ENCODE data around the gene MAG.

The MAG gene

DNA sequence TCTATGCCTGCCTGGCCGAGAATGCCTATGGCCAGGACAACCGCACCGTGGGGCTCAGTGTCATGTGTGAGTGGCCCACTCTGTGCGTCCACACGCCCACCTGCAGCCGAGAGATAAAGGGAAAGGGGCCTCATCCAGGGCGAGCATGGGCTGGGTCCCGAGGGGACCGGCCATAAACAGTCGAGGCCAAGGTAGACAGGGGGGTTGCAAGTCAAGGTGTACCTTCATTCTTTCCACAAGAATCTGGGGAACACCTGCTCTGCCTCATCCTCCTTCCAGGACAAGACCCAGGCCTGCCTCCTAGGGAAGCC lies 8.3 kb downstream of the MAG start:
- DNase-seq = no peak

DNA sequence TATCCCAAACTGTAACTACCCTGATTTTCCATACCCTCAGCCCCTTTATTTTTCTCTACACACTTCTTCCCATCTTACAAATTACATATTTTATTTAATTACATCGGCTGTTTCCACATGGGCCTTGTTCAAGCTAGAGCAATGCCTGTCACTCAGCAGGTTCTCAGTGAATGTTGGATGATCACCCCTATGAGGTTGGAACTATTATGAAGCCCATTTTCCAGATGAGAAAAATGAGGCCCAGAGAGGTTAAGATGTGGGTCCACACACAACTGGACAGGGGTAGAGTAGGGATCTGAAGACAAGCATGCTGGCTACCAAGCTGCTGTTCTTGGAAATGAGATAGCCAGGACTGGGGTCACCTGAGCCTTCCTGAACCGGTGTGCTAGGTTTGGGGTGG lies 10.0 kb downstream of the MAG start:
- DNase-seq = no peak

DNA sequence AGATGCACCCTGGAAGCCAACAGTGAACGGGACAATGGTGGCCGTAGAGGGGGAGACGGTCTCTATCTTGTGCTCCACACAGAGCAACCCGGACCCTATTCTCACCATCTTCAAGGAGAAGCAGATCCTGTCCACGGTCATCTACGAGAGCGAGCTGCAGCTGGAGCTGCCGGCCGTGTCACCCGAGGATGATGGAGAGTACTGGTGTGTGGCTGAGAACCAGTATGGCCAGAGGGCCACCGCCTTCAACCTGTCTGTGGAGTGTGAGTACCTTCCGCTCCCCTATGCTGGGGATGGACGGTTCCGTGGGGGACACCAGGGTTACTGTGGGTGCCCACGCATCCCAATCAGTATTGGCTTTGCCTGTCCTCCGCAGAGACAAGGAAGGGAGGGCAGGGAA lies 10.5 kb downstream of the MAG start:
- DNase-seq = no peak

DNA sequence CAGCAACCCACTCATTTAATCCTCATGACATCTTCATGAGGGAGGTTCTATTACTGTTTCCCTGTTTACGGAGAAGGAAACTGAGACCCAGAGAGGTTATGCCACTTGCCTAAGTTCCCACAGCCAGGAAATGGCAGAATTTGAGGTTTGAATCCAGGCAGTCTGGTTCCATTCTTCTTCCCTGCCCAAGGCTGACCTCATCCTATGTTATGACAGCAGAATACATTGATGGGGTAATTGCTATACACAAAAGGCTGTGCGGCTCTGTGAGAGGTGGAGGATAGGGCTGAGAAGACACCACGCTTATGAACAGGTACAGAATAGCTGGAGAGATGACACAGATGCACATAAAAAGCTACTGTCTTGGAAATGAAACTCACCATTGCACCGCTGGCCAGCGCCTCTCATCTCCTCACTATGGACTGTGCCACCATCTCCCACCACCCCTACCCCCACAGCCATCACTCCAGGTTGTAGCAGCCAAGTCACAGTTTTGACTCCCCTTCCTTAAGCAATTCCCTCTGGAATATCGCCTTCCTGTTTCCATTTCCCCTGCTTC lies 11.5 kb downstream of the MAG start:
- no peak for DNase-seq

DNA sequence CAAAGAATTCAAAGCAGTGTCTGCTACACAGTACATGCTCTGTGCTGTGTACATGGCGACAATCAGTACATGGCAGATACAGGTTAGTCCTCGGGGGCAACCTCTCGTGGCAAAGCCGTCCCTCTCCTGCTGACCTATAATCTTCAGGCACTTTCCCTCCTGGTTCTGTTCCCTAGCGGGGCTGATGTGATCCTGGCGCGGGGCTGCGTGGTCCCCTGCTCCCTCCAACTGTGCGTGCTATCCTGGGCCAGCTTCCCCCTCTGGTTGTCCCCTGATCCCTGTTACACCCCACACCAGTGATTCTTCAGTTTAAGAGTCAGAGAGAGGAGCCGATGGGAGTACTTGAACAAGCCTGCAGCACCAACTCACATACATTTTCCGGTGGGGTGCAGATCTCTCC lies 12.1 kb downstream of the MAG start:
- no peak for DNase-seq

DNA sequence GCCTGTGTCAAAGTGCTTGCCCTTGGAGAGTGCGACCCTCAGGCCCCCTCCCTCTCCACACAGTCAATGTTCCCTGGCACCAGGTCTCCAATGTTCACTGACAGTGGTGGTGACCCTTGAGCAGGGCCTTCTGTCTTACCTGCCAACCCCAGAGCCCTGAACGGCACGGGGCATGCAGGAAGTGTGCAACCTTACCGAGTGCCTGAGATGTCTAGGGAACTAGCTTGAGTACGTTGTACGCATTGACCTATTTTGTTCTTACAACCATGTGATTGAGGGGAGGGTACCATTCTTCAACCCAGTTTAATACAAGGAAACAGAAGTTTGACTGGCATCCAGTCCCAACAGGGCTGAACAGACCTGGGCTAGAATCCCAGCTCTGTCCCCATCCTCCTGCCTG lies 13.2 kb downstream of the MAG start:
- no peak for DNase-seq

DNA sequence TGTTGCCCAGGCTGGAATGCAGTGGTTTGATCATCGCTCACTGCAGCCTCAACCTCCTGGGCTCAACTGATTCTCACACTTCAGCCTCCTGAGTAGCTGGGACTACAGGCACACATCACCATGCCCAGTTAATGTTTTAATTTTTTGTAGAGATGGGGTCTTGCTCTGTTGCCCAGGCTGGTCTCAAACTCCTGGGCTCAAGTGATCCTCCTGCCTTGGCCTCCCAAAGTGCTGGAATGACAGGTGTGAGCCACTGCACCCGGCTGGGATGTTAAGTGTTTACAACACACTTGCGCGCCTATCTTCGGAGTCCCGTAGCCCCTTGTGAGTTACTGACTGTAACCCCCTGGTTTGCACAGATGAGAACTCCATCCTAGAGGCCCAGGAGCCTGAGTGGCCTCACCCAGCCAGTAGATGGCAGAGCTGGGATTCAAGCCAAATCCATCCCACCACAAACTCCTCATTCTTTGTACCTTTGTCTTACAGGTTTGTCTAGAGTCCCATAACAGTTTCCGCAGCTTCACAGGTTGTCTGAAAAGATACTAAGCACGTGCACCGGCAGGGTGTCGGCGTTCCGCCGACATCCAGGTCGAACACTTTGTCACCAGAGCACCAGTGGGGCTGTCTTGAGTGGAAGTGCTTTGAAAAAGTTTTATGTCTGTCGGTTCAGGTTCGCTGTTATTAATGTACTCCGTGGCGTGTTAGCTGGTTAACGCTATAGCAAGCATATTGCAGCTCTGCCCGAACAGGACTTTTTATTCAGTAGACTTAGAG lies 14.7 kb downstream of the MAG start:
- DNase-seq = no peak

DNA sequence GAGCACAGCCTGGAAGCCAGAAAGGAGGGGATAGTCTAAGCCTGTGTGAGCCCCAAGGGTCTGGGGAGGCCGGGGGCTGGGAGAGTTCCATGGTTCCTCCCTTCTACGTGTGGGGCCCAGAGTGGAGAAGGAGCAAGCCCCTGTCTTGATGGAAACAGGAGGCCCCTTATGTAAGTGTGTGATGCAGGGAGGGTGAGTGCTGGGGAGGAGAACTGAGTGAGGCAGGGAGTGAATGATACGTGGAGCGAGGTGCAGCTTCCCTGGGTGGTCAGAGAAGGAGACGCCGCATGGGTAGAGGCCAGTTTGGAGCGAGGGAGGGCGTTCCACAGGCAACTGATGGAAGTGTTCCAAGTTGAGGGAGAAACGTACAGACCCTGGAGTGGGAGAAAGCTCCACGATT lies 16.0 kb downstream of the MAG start:
- DNase-seq = no peak

DNA sequence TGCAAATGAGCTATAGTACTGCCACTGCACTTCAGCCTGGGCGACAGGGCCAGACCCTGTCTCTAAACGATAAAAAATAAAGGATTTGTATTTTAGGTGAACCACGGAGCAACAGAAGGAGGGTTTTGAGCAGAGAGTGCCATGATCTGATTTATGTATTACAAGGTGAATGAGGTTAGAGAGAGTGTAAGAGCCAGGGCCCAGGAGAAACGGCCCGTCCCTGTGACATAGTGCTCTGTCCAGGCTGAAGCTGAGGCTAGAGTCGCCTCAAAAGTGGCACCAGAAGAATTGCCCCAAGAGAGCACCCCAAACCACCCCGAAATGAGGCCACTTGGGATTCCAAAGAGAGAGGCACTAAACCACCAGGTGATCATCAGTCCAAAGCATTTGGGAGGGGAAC lies 16.9 kb downstream of the MAG start:
- no peak for DNase-seq

DNA sequence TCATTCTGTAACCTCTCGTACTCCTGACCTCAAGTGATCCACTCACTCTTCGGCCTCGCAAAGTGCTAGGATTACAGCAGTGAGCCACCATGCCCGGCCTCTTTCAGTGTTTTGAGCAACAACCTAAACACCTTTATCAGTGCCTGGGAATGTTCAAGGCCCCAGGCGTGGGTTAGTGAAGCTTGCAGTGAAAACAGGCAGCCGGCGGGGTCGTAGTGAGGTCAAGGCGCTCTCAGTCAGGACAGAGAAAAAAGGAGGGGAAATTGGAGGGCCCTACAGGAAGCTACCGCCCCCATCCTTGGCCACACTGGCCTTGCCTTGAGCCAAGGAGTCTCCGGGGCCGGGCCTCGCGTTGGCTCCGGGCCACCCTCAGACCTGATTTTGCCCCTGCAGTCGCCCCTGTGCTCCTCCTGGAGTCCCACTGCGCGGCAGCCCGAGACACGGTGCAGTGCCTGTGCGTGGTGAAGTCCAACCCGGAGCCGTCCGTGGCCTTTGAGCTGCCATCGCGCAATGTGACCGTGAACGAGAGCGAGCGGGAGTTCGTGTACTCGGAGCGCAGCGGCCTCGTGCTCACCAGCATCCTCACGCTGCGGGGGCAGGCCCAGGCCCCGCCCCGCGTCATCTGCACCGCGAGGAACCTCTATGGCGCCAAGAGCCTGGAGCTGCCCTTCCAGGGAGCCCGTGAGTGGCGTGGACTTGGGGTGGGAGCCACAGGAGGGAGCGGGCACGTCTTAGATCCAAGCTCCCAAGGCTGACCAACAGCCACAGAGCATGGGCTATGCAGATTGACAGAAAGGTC lies 17.7 kb downstream of the MAG start:
- no peak for DNase-seq

DNA sequence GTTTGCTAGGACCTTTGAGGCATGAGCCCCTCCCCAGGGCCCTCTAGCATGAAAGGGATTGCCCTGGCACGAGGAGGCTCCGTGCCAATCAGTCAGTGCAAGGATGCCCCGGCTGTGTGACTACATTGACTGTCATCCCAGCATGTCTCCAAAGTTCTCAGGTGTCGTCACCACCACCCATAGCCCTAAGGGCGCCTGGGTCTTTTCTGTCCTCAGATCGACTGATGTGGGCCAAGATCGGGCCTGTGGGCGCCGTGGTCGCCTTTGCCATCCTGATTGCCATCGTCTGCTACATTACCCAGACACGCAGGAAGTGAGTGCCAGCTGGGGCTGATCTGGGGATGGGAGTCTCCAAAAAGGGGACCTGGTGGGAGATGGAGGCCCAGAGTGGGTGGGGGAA lies 18.4 kb downstream of the MAG start:
- DNase-seq = no peak

DNA sequence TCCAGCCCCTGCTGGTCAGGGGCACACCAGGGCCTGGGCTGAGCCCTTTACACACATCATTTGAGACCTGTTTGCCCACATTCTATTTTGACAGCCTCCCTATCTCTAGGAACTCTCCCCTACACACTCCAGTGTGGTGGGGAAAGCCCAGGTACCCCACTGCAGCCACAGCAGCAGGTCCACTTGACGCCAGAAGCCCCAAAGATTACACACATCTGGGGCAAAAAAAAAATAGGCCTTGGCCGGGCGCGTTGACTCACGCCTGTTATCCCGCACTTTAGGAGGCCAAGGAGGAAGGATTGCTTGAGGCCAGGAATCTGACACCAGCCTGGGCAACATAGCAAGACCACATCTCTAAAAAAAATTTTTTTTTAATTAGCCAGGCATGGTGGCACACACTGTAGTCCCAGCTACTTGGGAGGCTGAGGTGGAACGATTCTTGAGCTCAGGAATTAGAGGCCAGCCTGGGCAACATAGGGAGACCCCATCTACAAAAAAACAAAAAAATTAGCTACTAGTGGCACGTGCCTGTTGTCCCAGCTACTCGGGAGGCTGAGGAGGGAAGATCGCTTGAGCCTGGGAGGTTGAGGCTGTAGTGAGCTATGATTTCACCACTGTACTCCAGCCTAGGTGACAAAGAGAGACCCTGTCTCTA lies 19.0 kb downstream of the MAG start:
- DNase-seq = no peak

DNA sequence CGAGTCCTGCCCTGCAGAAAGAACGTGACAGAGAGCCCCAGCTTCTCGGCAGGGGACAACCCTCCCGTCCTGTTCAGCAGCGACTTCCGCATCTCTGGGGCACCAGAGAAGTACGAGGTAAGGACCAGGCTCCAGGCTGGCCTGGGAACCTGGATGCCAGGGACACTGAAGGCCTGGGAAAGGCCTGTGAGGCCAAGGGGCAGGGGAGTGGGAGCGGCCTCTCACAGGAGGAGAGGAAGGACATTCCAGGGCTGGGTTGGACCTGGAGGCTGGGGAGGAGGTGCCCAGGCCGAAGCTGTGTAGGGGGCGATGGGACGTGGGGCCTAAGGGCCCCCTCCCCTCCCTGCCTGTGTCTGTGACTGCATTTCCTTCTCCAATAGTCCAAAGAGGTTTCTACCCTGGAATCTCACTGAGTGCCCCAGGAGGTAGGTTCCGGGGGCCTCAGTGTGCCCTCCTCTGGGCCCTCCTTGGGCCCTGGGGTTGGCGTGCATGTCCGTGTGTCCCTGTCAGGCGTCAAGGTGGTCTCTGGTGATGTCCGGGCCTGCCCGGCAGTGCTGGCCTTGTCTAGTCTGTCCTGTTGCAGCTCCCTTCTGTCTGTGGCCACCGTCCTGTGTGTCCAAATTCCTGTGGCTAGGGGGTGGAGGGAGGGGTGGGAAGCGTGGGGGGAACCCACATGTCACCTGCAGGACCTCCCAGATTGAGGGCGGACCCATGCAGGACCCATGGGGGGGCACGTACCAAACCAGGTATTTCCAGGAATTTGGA lies 20.1 kb downstream of the MAG start:
- DNase-seq = no peak

DNA sequence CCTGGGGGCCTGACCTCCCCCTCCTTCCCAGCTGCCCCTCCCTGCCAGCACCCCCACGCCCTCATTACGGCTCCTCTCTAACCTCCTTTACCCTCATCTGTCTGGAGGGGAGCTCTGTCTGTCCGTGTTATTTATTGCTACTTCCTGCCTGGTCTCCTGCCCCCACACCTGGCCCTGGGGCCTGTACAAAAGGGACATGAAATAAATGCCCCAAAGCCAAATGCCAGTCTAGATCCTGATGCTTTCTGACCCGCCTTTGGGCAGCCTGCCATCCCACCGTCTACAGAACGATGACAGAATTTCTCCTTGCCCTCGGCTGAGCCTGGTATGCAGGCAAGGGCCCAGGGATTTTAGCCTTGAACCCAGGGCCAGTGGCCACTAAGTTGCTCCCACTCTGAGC lies 21.6 kb downstream of the MAG start:
- DNase-seq = no peak

DNA sequence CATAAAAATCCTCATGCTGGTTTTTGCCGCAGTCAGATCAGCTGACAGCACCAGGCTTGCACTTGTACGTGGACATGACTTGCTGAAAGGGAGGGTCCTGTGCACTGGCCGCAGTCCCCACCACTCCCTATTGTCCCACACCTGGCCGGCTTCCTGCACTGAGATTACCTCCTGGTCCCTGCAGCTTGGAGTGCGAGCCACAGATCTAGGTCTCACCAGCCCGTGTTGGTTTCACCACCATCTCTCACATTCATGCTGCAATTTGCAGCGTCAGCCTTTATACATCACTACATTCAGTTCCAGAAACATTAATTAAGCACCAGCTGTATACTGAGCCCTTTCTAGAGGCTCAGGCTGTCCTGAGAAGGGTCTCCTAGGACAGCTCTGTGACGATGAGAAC lies 22.1 kb downstream of the MAG start:
- DNase-seq = no peak

DNA sequence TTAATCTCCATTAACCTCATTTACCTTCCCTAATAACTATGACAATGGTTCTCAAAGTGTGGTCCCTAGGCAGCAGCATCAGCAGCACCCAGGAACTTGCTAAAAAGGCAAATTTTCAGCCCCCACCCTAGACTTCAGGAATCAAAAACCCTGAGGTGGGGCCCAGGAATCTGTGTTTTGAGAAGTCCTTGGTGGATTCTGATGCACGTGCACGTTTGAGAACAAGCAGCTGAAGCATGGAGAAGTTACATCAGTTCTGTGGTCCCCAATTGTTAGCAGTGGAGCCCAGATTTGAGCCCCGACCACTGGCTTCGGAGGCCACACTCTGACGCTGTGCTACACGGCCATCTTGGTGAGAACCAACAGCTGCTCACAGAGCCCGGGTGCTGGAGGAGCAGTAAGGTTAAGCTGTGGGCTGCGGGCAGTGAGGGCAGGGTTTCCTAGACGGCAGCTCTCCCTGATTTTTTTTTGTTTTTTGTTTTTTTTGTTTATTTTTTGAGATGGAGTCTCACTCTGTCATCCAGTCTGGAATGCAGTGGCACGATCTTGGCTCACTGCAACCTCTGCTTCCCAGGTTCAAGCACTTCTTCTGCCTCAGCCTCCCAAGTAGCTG lies 23.0 kb downstream of the MAG start:
- no peak for DNase-seq

DNA sequence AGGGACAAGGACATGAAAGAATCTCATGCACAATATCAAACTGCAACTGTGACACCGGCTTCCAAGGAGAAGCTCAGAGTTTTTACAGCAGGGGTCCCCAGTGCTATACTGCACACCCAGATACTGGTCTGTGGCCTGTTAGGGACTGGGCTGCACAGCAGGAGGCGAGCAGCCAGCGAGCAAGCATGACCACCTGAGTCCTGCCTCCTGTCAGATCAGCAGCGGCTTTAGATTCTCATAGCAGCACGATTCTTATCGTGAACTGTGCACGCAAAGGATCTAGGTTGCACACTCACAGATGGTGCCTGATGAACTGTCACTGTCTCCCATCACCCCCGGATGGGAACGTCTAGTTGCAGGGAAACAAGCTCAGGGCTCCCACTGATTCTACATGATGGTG lies 23.9 kb downstream of the MAG start:
- DNase-seq = no peak

DNA sequence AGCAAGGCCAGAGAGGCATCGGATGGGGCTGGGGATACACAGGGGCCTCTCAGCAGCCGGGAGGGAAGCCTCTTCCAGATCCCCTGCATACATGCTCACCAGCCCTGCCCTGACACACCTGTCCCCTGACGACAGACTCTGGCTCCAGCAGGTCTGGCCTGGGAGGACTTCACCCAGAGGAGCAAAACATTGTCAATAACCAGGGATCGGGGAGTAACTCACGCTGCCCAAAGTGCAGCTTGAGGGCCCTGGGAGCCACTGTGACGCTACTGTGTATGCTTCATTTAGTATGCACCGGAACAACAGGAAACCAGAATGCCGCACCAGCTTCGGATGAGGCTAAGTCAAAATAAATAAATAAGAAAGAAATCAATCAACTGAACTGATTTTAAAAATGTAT lies 24.6 kb downstream of the MAG start:
- no peak for DNase-seq

DNA sequence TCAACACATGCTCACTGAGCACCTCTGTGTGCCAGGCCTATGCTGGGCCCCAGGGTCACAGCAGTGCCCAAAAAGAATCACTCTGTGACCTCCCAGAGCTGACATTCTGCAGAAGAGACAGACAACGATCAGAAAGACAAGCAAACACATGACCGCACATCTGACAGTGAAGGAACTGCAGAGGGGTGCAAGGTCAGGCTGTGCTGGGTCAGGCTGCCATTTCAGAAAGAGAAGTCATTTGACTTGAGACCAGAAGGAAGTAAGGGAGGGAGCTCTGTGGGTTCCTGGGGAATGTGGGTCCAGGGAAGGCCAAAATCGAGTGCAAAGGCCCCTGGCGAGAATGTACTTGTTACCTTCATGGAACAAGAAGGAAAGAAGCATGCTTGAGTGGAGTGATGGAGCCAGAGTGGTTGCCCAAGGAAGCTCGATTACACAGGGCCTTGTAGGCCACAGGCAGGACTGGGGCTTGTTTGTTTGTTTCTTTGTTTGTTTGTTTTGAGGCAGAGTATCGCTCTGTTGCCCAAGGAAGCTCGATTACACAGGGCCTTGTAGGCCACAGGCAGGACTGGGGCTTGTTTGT lies 25.6 kb downstream of the MAG start:
- DNase-seq = no peak

DNA sequence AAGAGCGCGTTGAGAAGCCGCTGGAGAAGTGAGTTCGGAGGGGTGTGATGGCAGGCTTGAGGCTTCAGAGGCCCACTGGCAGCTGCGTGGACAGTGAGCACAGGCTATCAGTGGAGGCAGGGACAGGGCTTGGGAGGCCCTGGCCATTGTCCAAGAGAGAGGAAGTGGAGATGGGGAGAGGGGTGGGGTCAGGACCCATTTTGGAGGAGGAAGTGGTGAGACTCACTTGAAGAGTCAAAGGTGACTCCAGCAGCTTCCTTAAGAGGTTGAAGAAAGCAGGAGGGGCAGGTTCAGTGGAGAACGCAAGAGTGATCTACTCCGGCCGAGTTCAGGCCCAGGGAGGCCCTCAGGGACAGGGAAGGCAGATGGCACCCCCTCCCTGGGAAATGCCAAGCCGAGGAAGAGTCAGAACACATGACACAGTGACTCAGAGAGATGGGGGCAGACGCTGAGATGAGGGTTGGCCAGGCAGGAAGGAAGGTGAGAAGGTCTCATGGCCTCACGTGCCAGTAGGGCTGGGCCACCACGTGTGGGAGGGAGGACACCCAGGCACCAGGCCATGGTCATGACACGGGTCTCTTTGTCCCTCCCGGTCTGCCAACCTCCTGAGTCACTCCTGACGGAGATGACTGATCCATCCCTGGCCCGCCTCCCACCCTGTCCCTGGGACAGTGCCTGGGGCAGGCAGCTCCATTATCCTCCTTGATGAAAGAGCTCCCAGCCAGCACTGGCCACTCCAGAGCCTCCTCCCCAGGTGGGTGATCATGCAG lies 26.9 kb downstream of the MAG start:
- DNase-seq = no peak

DNA sequence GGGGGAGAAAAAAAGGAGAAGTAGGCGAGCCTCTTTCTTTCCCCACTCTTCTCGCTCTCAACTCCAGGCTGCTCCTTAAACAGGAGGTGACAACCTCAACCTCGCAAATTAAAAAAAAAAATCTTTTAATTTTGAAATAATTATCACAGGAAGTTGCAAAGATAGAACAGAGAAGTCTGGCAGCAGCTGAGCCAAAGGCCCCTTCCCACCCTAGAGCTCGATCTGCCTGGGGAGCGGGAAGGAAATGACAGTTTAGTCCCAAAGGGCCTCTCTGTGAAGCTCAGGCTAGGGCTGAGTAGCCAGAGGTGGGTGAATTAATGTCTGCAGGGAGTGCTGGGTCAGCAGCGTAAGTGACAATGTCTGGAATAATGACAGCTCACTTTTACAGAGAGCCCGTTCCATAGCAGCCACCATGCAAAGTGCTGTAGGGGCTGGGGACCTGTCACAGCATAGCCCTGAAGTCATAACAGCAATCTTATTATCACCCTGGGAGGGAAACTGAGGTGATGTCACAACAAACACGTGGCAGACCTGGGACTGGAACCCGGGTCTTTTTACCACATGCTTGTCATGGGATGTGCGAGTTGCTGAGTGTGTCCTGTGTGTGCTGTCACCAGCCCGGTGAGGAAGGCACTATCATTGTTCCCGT lies 28.2 kb downstream of the MAG start:
- no peak for DNase-seq
